Midbrain (tissue), 1 donor: ENCODE results near the gene OR4P4.

Experiments used
- DNase-seq: peaks from one replicate; lab custom pipeline; 2025; lab: John Stamatoyannopoulos, UW

The OR4P4 gene

DNA sequence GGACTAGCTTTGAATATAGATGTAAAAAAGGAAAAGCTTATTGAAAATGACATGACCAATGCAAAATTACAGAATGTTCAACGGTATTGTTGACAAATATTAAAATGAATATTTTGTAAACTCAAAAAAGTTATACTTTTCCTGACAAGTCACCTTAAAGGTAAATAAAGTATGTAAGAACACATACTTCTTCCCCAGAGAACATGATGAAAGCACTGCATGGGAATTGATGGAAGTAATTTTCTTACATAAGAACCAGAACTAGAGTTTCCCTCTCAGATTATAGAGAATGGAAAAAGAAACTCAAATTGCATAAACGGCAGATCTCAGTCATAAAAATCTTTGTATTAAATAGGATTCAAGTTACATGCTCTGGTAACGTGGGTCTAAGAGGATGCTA is at the start of gene OR4P4:
OR4P4 (plus strand) TSS at position 301 of the 400 bp plus-strand sequence.
- DNase-seq, result no peak

DNA sequence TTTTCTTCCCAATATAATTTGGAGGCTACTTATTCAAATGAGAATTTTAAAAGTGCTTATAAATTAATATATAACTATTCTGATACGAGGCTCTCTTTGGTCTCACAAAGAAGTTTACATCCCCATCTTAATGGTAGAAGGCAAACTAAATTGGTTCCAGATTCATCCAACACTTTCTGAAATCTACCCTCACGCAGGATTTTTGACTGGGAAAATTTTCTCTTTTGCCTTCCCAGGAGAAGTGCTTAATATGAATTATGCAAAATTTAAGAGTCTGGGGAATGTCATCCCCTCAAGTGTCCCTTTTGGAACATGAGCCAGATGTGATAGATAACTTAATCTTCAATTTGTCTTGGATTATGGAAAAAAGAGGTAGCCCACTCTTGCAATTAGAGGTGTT is 27.4 kb upstream of the OR4P4 start, which contains the start of gene OR4C11:
OR4C11 (minus strand) TSS at position 101 of the 400 bp plus-strand sequence. CDS start 3,272 bp downstream, outside the sequence.
- no peak for DNase-seq

DNA sequence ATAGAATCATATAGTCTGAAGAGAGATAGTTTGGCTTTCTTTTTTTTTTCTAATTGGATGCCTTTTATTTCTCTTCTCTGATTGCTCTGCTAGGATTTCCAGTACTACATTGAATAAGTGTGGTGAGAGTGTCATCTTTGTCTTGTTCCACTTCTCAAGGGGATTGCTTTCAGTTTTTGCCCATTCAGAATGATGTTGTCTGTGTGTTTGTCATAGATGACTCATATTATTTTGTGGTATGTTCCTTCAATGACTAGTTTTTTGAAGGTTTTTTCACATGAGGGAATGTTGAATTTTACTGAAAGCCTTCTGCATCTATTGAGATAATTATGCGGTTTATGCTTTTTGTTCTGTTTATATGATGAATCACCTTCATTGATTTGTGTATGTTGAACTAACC is 10.4 kb upstream of the OR4P4 start:
- no peak for DNase-seq

DNA sequence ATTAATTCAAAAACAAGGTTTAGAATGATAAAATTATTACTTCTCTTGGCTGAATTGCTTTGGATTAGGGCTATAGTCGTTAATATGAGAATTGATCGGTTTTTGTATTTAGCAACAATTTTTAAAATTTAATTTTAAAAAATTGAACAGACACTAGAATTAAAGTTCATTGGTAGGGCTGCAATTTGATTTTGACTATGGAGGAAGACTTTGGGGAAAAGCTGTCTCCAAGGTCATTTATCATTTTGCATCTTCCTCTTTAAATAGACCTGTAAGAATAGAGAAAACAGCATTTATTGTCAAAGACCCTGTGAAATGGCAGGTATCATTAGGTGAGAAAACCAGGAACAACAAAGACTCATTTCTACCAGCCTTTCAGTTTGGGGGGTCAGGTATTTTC is 13.1 kb downstream of the OR4P4 start, which contains the start of gene OR4S2:
OR4S2 (plus strand) TSS at position 301 of the 400 bp plus-strand sequence. CDS start 2,577 bp downstream, outside the sequence.
- DNase-seq, result no peak

DNA sequence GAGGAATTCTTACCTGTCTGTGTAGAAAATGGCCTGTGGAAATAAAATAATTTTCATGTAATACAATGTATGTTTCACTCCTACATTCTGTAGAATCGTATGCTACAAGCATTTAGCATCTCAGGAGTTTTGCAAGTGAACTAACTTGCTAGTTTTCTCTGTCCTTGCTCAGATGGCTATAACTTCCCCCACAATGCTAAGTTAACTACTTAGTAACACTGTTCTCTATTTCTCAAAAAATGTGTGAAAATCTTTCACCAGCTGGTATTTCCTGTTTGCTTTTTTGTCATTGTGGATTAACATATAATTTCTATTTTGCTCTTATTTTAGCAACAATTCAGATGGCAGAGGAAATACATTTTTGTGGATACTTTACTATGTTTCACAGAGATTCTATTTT is 17.6 kb downstream of the OR4P4 start:
- no peak for DNase-seq

DNA sequence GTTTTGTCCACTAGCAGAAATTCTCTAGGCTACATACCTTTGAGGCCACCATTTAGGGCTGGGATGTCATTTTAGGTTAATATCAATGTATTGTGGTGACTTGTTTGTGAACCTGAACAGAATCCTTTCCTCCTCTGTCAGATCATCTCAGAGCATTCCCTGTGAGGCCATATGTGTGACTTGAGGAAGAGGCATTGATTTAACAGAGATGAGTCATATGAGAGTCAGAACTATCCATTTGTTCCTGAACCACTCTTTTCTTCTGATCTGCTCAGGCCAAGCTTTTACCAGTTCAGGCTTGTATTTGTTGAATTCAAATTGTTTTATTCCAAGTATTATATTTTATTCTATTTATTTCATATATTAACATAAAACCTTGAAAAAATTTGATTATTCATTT is 20.2 kb downstream of the OR4P4 start:
- no peak for DNase-seq

DNA sequence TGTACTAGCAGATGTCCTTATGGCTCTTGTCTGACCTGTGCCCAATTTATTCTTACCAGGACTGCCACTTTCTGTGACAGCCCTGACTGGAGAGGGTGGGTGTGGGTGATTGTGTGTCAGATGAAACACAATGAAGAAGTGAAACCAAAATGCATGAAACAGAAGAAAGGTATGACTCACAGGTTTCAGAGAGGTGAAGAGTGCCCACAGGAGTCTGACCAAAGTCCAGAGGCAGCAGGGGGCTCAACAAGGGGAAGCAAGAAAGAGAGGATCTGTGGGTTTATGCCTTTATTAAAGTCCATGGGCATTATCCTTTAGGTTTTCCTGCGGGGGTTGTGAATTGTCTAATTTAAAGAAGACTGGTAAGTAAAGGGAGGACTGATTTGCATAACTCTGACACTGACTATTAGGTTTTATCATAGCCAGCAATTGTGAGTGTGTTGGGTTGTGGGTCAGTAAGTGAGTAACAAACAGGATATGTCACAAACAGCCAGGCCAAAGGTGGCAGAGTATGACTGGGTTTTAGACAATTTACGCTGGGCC is 23.2 kb downstream of the OR4P4 start:
- DNase-seq, result no peak

DNA sequence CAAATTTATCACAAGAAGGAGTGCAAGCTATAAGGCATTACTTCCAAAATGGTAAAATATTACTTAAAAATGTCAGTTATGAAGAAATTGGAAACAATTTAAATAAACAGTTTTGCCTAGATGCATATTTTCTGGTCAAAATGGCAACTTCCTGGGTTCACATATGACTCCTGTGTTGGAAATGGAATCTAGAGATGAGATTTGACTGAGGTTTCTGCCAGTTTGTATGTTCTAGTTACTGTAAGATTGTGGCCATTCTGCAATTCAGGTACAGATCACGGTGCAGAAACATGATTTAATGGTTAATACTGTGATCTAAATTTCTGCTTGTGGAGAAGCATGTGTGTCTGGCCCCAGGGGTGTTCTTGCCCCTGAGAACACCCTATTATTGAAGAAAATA is 23.7 kb downstream of the OR4P4 start:
- DNase-seq, result no peak

DNA sequence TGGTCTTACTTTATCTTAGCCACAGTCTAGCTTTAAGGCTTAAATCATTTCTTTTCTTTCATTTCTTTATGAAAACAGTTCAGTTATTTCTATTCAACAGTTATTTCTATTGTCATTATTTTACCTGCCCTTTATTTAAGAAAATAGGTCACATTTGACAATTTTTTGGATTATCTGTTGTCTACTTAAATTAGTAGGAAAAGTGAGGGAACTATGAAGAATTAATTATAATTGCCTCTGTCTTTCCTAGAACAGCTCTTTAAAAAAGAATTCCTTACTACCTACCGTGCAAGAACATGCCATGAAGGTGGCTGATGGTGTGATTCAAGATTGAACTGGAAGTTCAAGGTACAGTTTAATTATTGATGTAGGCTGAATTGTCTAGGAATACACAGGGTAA is 27.0 kb downstream of the OR4P4 start, which contains the start of gene OR4C6:
OR4C6 (plus strand) TSS at position 301 of the 400 bp plus-strand sequence. CDS start 2,966 bp downstream, outside the sequence.
- no peak for DNase-seq

DNA sequence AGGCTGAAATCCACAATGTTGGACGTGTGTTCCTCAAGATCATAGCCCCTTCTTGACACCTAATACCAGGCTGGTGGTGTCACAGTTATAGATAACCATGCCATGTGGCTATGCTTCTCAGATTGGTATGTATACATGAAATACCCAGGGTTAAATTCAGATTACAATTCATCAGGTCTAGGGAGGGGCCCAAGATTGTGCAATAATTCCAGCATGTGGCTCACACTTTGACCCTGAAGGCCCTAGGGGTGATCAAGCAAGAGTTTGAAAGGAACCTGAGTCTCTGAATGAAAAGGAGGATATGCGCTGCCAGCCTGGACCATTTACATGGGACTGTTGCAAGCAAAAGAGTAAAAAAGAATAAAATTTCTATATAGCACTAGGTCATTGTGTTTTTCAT is 34.5 kb downstream of the OR4P4 start:
- no peak for DNase-seq

DNA sequence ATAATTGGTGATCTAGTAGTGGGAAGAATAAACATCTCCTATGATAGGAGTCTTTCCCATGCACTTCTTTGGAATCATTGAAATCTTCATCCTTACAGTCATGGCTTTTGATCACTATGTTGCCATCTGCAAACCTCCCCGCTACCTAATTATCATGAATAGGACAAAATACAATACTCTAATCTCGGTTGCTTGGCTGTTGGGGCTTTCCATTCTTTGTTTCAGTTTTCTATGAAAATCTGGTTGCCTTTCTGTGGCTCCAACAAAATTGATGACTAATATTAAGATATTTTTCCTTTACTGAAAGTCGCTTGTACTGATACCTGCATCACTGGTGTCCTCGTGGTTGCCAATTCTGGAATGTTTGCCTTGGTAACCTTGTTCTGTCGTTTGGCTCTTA is 38.9 kb downstream of the OR4P4 start:
- DNase-seq, result no peak
